ENCODE measurements around the gene IPO8.

IPO8 gene

GRCh38 chr12:30695199-30696102 lies at the start of gene IPO8:
TSS of gene IPO8 (minus strand) at chr12:30695869. CDS start at chr12:30695647, 222 bp downstream.
- DNase-seq (ENCODE audit: low read depth, low spot score): peak; percentile 96

- no peak for DNase-seq (ENCODE audit: low read depth, low spot score)
Measured at GRCh38 chr12:30744321-30744720, 48.7 kb upstream of the IPO8 start.

- DNase-seq (ENCODE audit: low read depth, low spot score): no peak
Measured at GRCh38 chr12:30740274-30740673, 44.6 kb upstream of the IPO8 start.

GRCh38 chr12:30739020-30739419 lies 43.4 kb upstream of the IPO8 start:
- DNase-seq (ENCODE audit: low read depth, low spot score): no peak

GRCh38 chr12:30732954-30733637 lies 37.4 kb upstream of the IPO8 start:
- no peak for DNase-seq (ENCODE audit: low read depth, low spot score)

- DNase-seq (ENCODE audit: low read depth, low spot score): no peak
Measured at GRCh38 chr12:30730011-30730410, 34.3 kb upstream of the IPO8 start.

GRCh38 chr12:30729547-30729946 lies 33.9 kb upstream of the IPO8 start:
- no peak for DNase-seq (ENCODE audit: low read depth, low spot score)

- DNase-seq (ENCODE audit: low read depth, low spot score): no peak
Measured at GRCh38 chr12:30726647-30727046, 31.0 kb upstream of the IPO8 start.

GRCh38 chr12:30725739-30726138 lies 30.1 kb upstream of the IPO8 start:
- peak; percentile 62 for DNase-seq (ENCODE audit: low read depth, low spot score)

GRCh38 chr12:30719060-30719459 lies 23.4 kb upstream of the IPO8 start:
- peak; percentile 73 for DNase-seq (ENCODE audit: low read depth, low spot score)

GRCh38 chr12:30707613-30708342 lies 12.1 kb upstream of the IPO8 start:
- no peak for DNase-seq (ENCODE audit: low read depth, low spot score)

- DNase-seq (ENCODE audit: low read depth, low spot score): no peak
Measured at GRCh38 chr12:30706476-30706875, 10.8 kb upstream of the IPO8 start.

- no peak for DNase-seq (ENCODE audit: low read depth, low spot score)
Measured at GRCh38 chr12:30701056-30701455, 5.4 kb upstream of the IPO8 start.

- no peak for DNase-seq (ENCODE audit: low read depth, low spot score)
Measured at GRCh38 chr12:30700216-30700900, 4.7 kb upstream of the IPO8 start.

- DNase-seq (ENCODE audit: low read depth, low spot score): no peak
Measured at GRCh38 chr12:30698346-30698745, 2.7 kb upstream of the IPO8 start.

- no peak for DNase-seq (ENCODE audit: low read depth, low spot score)
Measured at GRCh38 chr12:30696943-30697342, 1.3 kb upstream of the IPO8 start.

- DNase-seq (ENCODE audit: low read depth, low spot score): no peak
Measured at GRCh38 chr12:30696486-30696885, 817 bp upstream of the IPO8 start.

GRCh38 chr12:30696103-30696408 lies 387 bp upstream of the IPO8 start:
- no peak for DNase-seq (ENCODE audit: low read depth, low spot score)

- DNase-seq (ENCODE audit: low read depth, low spot score): peak; percentile 78
Measured at GRCh38 chr12:30694412-30695198, 1.1 kb downstream of the IPO8 start.

GRCh38 chr12:30692470-30692869 lies 3.2 kb downstream of the IPO8 start:
- no peak for DNase-seq (ENCODE audit: low read depth, low spot score)

Measured in astrocyte of the hippocampus (primary cell).